ENCODE data around the gene SSH2. TPM values are rescaled to one million over a fixed set of nuclear protein-coding genes. Genes with fewer than 3 reads are reported as not detected.

SSH2 gene
- total and polyA plus RNA-seq, 2 of the 13 experiments (the other 11 are each of a cell fraction or from before 2014, with no cell fraction given): 6.0 to 6.4 TPM

DNA sequence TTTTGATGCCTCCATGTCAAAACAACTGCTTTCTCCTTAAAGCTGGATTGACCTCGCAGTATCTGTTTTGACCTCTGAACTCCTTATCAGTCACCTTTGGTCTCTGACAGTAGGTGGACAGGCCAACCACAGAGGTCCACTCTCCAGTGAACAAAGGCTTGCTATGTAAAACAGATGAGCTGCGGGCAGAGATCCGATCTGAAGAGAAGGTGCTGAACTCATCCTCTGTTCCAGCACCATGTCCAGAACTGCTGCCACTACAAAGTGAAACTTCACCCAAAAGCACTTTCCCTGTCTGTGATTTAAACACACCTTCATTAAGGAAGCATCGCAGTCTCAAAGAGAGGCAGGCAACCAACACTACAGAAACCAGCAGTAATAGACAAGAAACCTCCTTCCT lies 190.0 kb downstream of the SSH2 start (continued):
- TF ChIP-seq STAT6 (CRISPR knock-in tag; IDR thresholded peaks at IDR 0.05; ENCODE audit: borderline replicate concordance): no peak
- no peak for TF ChIP-seq SMARCE1 (IDR thresholded peaks at IDR 0.05; ENCODE audit: borderline replicate concordance)
- peak; percentile 96 for TF ChIP-seq ZNF296 (CRISPR knock-in tag; conservative IDR thresholded peaks at IDR 0.05)
- no peak for TF ChIP-seq ZNF350 (CRISPR knock-in tag; IDR thresholded peaks at IDR 0.05; ENCODE audit: borderline replicate concordance, low read depth)
- no peak for TF ChIP-seq ZFP36L2 (CRISPR knock-in tag; IDR thresholded peaks at IDR 0.05)
- TF ChIP-seq HDAC1 (CRISPR knock-in tag; IDR thresholded peaks at IDR 0.05): peak; percentile 70
- no peak for TF ChIP-seq ZNF552 (CRISPR knock-in tag; IDR thresholded peaks at IDR 0.05; ENCODE audit: borderline replicate concordance)
- peak; percentile 84 for TF ChIP-seq ZNF644 (CRISPR knock-in tag; IDR thresholded peaks at IDR 0.05; ENCODE audit: low read depth)
- TF ChIP-seq PAF1 (CRISPR knock-in tag; IDR thresholded peaks at IDR 0.05): no peak
- TF ChIP-seq ZNF567 (CRISPR knock-in tag; IDR thresholded peaks at IDR 0.05; ENCODE audit: borderline replicate concordance): no peak
- TF ChIP-seq, protein P1, sequence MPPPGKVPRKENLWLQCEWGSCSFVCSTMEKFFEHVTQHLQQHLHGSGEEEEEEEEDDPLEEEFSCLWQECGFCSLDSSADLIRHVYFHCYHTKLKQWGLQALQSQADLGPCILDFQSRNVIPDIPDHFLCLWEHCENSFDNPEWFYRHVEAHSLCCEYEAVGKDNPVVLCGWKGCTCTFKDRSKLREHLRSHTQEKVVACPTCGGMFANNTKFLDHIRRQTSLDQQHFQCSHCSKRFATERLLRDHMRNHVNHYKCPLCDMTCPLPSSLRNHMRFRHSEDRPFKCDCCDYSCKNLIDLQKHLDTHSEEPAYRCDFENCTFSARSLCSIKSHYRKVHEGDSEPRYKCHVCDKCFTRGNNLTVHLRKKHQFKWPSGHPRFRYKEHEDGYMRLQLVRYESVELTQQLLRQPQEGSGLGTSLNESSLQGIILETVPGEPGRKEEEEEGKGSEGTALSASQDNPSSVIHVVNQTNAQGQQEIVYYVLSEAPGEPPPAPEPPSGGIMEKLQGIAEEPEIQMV (CRISPR knock-in tag; IDR thresholded peaks at IDR 0.05; ENCODE audit: low read depth): no peak; the same call in 1 of the 2 replicates
- TF ChIP-seq HOXA3 (CRISPR knock-in tag; IDR thresholded peaks at IDR 0.05): peak; percentile 79
- TF ChIP-seq ZNF512 (CRISPR knock-in tag; IDR thresholded peaks at IDR 0.05): no peak
- TF ChIP-seq ZNF280B (CRISPR knock-in tag; IDR thresholded peaks at IDR 0.05; ENCODE audit: borderline replicate concordance): no peak
- TF ChIP-seq HNF1B (CRISPR knock-in tag; IDR thresholded peaks at IDR 0.05): peak; percentile 47; the same call in 1 of the 2 replicates
- peak; percentile 41; the same call in 1 of the 2 replicates for TF ChIP-seq KDM6A (CRISPR knock-in tag; IDR thresholded peaks at IDR 0.05; ENCODE audit: low read depth)
- 0 out of 2 replicates have a peak, but pooled peaks have one; percentile 26 for TF ChIP-seq KDM3A (CRISPR knock-in tag; IDR thresholded peaks at IDR 0.05; ENCODE audit: low read depth)
- TF ChIP-seq, protein P2, sequence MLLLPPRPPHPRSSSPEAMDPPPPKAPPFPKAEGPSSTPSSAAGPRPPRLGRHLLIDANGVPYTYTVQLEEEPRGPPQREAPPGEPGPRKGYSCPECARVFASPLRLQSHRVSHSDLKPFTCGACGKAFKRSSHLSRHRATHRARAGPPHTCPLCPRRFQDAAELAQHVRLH (CRISPR knock-in tag; IDR thresholded peaks at IDR 0.05; ENCODE audit: borderline replicate concordance, low read depth): peak; percentile 46; the same call in 1 of the 2 replicates
- TF ChIP-seq RARG (CRISPR knock-in tag; IDR thresholded peaks at IDR 0.05; ENCODE audit: low read depth): no peak
- peak; percentile 59; the same call in 1 of the 2 replicates for TF ChIP-seq ZNF205 (CRISPR knock-in tag; IDR thresholded peaks at IDR 0.05)

Data from HepG2 (cell line).